ENCODE results near the gene ZBTB11. TPM values are rescaled to one million over a fixed set of nuclear protein-coding genes. Genes with fewer than 3 reads are reported as not detected.
"Not testable (repeated sequence)": the region's sequence is repeated elsewhere in the genome, so short reads cannot be mapped to it uniquely, and the experiment has no call there.

The ZBTB11 gene
- 32.7 TPM for total RNA-seq

GRCh38 chr3:101676765-101677435, at the start of gene ZBTB11:
Gene ZBTB11, minus strand, starts transcription at chr3:101677132. Its CDS starts 218 bp downstream, at chr3:101676914.
- no peak for DNase-seq

- DNase-seq: no peak
Observed at GRCh38 chr3:101725890-101726275, 49.0 kb upstream of the ZBTB11 start.

GRCh38 chr3:101725194-101725889, 48.4 kb upstream of the ZBTB11 start:
- DNase-seq: no peak

- peak; percentile 96 for DNase-seq
Observed at GRCh38 chr3:101724329-101725193, 47.6 kb upstream of the ZBTB11 start, which contains the start of gene CEP97. Gene CEP97, plus strand, starts transcription at chr3:101724614. Its CDS starts 63 bp downstream, at chr3:101724677.

GRCh38 chr3:101722394-101723173, 45.7 kb upstream of the ZBTB11 start:
- DNase-seq: no peak

- DNase-seq: no peak
Observed at GRCh38 chr3:101720851-101721840, 44.2 kb upstream of the ZBTB11 start.

GRCh38 chr3:101719604-101720185, 42.8 kb upstream of the ZBTB11 start:
- DNase-seq: no peak

GRCh38 chr3:101718455-101718854, 41.5 kb upstream of the ZBTB11 start:
- no peak for DNase-seq

GRCh38 chr3:101709126-101709525, 32.2 kb upstream of the ZBTB11 start:
- no peak for DNase-seq

GRCh38 chr3:101704639-101705038, 27.7 kb upstream of the ZBTB11 start:
- DNase-seq: not testable (repeated sequence)

GRCh38 chr3:101703169-101703568, 26.2 kb upstream of the ZBTB11 start:
- no peak for DNase-seq

- no peak for DNase-seq
Observed at GRCh38 chr3:101702726-101703125, 25.8 kb upstream of the ZBTB11 start.

- DNase-seq: no peak
Observed at GRCh38 chr3:101701696-101702634, 25.0 kb upstream of the ZBTB11 start.

GRCh38 chr3:101695779-101696372, 18.9 kb upstream of the ZBTB11 start:
- no peak for DNase-seq

GRCh38 chr3:101694836-101695235, 17.9 kb upstream of the ZBTB11 start:
- not testable (repeated sequence) for DNase-seq

GRCh38 chr3:101693540-101693939, 16.6 kb upstream of the ZBTB11 start:
- not testable (repeated sequence) for DNase-seq

- DNase-seq: not testable (repeated sequence)
Observed at GRCh38 chr3:101691685-101692671, 15.0 kb upstream of the ZBTB11 start.

All from skin of body (tissue), 2 donors.